Upper lobe of right lung (tissue), 1 donor: Measurements from ENCODE around the gene CCT3. TPM values are rescaled to one million over a fixed set of nuclear protein-coding genes. Genes with fewer than 3 reads are reported as not detected.
"Not testable (repeated sequence)": the region's sequence is repeated elsewhere in the genome, so short reads cannot be mapped to it uniquely, and the experiment has no call there.

Experiments
- ATAC-seq: fragments of 200-7000 bp; cut with Tn5 transposase; one replicate; pipeline ENCODE4 v1.9.1; 2020; ENCODE audit warnings: mild to moderate bottlenecking, moderate library complexity
- DNase-seq: peaks from one replicate; pipeline ENCODE4 v3.0.0-alpha.2; 2020
- H3K27ac ChIP-seq: fragments of 200-600 bp; one replicate; pipeline ENCODE4 v1.8.0; 2022
- H3K27me3 ChIP-seq: fragments of 200-600 bp; one replicate; pipeline ENCODE4 v1.8.0; 2022; ENCODE audit warnings: mild to moderate bottlenecking
- H3K36me3 ChIP-seq: fragments of 200-600 bp; one replicate; pipeline ENCODE4 v1.8.0; 2022
- H3K4me1 ChIP-seq: fragments of 200-600 bp; one replicate; pipeline ENCODE4 v1.8.0; 2022
- H3K4me3 ChIP-seq: fragments of 200-600 bp; one replicate; pipeline ENCODE4 v1.8.0; 2022; ENCODE audit warnings: mild to moderate bottlenecking
- H3K9me3 ChIP-seq: fragments of 200-600 bp; one replicate; pipeline ENCODE4 v1.8.0; 2022
- intact Hi-C: fragments of 100-400 bp; cut with DNase I; formaldehyde crosslinking; loops from one replicate; pipeline ENCODE4 v1.11.0; 2022
- total RNA-seq: library from RNA; stranded (reverse); fragmentation: NEBNext Ultra II Directional; extraction: Animal tissue kit (Norgen Biotek cat#: 25700); gene quantifications from one replicate; pipeline ENCODE4 v1.2.1, GENCODE V29; 2021
- TF ChIP-seq, protein P1 (sequence below): fragments of 200-600 bp; IDR thresholded peaks from one replicate; pipeline ENCODE4 v1.8.0; 2022; ENCODE audit warnings: antibody characterized with exemption
- donor health status: DM: no; HTN: yes; CAD: no; lungs with severe emphysema.

The CCT3 gene
- total RNA-seq, 1 donor from 2014 or later, result 120 TPM

DNA sequence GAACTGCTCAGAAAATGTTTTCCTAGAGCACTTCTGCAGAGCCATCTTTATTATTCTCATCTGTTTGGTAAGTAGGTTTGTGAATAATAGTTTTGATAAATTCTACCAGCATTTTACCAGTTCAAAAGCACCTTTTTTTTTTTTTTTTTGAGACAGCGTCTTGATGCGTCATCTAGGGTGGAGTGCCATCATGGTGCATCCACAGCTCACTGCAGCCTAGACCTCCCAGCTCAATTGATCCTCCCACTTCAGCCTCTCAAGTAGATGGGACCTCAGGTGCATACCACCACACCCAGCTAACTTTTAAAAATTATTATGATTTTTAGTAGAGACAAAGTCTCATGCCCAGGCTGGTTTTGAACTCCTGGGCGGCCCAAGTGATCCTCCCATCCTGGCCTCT lies 21.2 kb upstream of the CCT3 start:
- Histone ChIP-seq H3K36me3 (no peaks in the 10 kb centered on the region), H3K4me1 (no peaks in the 10 kb centered on the region), H3K9me3 (no peaks in the 10 kb centered on the region), H3K4me3 (no peak overlapping the region), H3K27me3 (peaks cover 11% of the 10 kb centered on the region), H3K27ac (no peak overlapping the region)
- ATAC-seq (no peak), DNase-seq (no peak)
- TF ChIP-seq, protein P1, sequence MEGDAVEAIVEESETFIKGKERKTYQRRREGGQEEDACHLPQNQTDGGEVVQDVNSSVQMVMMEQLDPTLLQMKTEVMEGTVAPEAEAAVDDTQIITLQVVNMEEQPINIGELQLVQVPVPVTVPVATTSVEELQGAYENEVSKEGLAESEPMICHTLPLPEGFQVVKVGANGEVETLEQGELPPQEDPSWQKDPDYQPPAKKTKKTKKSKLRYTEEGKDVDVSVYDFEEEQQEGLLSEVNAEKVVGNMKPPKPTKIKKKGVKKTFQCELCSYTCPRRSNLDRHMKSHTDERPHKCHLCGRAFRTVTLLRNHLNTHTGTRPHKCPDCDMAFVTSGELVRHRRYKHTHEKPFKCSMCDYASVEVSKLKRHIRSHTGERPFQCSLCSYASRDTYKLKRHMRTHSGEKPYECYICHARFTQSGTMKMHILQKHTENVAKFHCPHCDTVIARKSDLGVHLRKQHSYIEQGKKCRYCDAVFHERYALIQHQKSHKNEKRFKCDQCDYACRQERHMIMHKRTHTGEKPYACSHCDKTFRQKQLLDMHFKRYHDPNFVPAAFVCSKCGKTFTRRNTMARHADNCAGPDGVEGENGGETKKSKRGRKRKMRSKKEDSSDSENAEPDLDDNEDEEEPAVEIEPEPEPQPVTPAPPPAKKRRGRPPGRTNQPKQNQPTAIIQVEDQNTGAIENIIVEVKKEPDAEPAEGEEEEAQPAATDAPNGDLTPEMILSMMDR, result no peak
- intact Hi-C loops, result no loop called here

DNA sequence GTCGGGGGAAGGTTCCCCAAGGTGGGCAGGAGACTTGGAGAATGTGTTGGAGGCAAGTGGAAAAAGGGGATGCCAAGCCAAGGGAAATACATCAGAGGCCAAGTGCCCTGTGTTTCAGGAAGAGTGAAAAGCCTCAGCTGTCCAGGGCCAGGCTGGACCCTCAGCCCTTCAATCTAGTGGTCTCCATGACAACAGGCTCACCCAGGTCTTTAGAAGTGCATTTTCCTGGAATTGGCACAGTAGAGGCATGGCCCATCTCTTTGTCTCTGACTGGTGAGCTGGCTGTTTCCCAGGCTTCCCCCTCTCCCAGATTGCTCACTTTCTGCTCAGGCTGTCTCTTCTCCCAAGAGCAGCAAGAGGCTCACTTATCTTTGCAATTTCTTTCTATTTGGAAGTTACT lies 20.5 kb upstream of the CCT3 start:
- no peak overlapping the region for H3K27ac ChIP-seq
- intact Hi-C loops, result no loop called here
- no peak for ATAC-seq
- TF ChIP-seq, protein P1, result no peak
- no peaks in the 10 kb centered on the region for H3K4me1 ChIP-seq
- H3K27me3 ChIP-seq, result peaks cover 11% of the 10 kb centered on the region
- no peak overlapping the region for H3K4me3 ChIP-seq
- H3K9me3 ChIP-seq, result no peaks in the 10 kb centered on the region
- no peak for DNase-seq
- no peaks in the 10 kb centered on the region for H3K36me3 ChIP-seq

DNA sequence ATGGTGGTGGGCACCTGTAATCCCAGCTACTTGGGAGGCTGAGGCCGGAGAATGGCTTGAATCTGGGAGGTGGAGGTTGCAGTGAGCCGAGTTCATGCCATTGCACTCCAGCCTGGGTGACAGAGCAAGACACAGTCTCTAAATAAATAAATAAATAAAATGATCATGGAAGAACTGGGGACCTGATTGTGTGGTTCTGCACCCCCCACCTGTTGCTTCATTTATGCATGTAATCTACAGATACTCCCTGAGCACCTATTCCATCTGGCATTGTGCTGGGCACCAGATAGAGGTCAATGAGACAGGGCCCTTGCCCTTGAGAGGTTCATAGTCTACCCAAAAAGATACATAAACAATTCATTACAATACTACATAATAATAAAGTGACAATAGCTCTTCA lies 19.9 kb upstream of the CCT3 start:
- ATAC-seq (no peak), DNase-seq (no peak)
- Histone ChIP-seq H3K27me3 (peaks cover 11% of the 10 kb centered on the region), H3K4me1 (no peaks in the 10 kb centered on the region), H3K27ac (no peak overlapping the region), H3K4me3 (no peak overlapping the region), H3K36me3 (no peaks in the 10 kb centered on the region), H3K9me3 (no peaks in the 10 kb centered on the region)
- intact Hi-C loops, result no loop called here
- TF ChIP-seq, protein P1, result no peak

DNA sequence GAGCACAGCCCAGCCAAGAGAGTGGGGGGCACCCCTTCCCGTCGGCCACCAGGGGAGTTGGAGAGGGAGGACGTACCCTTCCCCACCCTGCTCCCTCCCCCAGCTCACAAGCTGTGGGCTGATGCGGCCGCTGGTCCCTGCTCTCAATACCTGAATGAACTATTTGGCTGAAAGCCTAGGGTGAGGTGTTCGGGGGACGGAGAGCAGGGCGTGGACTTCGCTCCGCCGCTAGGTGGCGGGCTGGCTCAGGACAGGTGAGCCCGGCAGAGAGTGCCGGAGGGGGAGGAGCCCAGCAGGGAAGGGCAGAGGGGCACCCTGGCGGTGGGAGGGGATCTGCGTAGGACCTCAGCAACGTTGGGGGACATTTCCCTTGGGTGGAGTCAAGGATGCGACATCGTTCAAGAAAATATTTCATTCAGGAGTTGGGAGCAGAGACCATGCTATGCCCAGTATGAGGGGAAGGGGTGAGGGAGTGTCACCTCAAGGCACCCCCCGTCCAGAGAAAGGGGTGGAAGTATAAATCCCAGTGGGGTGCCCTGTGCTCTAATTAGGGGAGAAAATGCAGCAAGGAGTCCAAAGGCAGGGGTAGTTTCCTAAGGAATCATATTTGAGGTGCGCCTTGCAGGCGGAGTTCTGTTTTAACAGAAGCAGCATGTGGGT lies 18.9 kb upstream of the CCT3 start:
- ATAC-seq (peak; percentile 95), DNase-seq (peak; percentile 84)
- H3K4me3 ChIP-seq, result no peak overlapping the region
- H3K36me3 ChIP-seq, result no peaks in the 10 kb centered on the region
- TF ChIP-seq, protein P1, result peak; percentile 54
- peaks cover 11% of the 10 kb centered on the region for H3K27me3 ChIP-seq
- H3K4me1 ChIP-seq, result no peaks in the 10 kb centered on the region
- intact Hi-C loops, result no loop called here
- H3K9me3 ChIP-seq, result no peaks in the 10 kb centered on the region
- no peak overlapping the region for H3K27ac ChIP-seq

DNA sequence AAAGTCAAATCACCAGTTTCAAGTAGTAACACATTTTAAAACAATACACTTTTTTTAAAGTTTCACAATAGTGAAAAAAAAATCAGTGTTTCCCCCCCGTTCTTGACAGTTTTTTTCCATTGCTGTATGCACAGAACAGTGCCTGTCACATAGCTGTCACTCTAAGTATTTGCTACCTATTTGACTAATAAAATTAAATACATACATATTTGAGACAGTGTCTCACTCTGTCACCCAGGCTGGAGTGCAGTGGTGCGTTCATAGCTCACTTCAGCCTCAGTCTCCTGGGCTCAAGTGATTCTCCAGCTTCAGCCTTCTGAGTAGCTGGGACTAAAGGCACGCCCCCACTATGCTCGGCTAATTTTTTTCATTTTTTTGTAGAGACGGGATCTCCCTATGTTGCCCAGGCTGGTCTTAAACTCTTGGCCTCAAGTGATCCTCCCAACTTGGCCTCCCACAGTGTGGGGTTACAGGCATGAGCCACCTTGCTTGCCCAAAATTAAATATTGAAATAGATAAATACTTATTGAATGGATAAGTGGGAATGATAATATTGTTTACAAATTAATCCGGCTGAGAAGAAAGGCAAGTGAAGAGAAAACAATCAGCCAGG lies 18.3 kb upstream of the CCT3 start:
- H3K4me1 ChIP-seq, result no peaks in the 10 kb centered on the region
- no peaks in the 10 kb centered on the region for H3K36me3 ChIP-seq
- DNase-seq, result no peak
- no peak overlapping the region for H3K4me3 ChIP-seq
- H3K27me3 ChIP-seq, result peaks cover 11% of the 10 kb centered on the region
- no peak overlapping the region for H3K27ac ChIP-seq
- no peak for ATAC-seq
- intact Hi-C loops, result no loop called here
- TF ChIP-seq, protein P1, result no peak
- no peaks in the 10 kb centered on the region for H3K9me3 ChIP-seq

DNA sequence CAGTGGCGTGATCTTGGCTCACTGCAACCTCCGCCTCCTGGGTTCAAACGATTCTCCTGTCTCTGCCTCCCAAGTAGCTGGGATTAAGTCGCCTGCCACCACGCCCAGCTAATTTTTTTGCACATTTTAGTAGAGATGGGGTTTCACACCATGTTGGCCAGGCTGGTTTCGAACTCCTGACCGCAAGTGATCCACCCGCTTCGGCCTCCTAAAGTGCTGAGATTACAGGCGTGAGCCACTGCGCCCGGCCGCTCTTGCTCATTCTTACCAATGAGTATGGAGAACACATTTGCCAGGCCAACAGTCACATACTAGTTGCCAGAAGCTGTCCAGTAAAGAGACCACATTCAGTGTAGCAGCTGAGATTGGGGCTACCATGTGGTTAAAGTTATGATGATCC lies 14.4 kb upstream of the CCT3 start:
- DNase-seq, intact Hi-C loops, ATAC-seq, H3K27ac ChIP-seq, H3K4me1 ChIP-seq, H3K4me3 ChIP-seq, H3K9me3 ChIP-seq, H3K36me3 ChIP-seq: not testable (repeated sequence)
- peaks cover 11% of the 10 kb centered on the region for H3K27me3 ChIP-seq
